ENCODE results near the gene BRICD5.
"Not testable (repeated sequence)": the region's sequence is repeated elsewhere in the genome, so short reads cannot be mapped to it uniquely, and the experiment has no call there.

Gene BRICD5

DNA sequence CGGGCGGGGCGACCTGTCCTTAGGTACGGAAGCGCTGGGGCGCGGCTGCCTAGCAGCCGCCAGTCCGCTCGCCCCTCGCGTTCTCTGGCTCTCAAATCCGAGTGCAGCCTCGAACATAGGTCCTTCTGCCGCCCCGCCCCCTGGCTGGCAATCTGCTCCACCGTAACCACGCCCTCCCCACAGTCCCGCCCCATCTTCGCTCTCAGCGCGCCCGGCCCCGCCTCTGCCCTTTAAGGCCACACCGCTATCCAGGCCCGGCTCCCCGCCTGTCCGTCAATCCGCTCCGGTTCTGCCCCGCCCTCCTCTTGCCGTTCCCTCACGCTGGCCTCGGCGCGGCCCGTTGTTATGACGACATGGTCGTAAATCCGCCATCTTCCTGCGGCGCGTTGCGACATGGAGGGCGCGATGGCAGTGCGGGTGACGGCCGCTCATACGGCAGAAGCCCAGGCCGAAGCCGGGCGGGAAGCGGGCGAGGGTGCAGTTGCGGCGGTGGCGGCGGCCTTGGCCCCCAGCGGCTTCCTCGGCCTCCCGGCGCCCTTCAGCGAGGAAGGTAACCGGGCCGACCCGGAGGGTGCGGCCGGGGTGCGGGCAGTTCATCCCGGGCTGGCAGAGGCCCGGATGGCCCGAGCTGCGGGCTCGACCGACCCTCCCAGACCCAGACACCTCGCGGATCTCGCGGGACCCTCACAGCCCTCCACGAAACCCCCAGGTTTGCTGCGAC is 12.7 kb upstream of the BRICD5 start, which contains the start of gene E4F1:
Gene E4F1, plus strand, starts transcription at position 371 of the 721 bp plus-strand sequence. Its CDS starts 23 bp downstream, at position 394.
- ATAC-seq (peak; percentile 99), DNase-seq (peak; percentile 100)

DNA sequence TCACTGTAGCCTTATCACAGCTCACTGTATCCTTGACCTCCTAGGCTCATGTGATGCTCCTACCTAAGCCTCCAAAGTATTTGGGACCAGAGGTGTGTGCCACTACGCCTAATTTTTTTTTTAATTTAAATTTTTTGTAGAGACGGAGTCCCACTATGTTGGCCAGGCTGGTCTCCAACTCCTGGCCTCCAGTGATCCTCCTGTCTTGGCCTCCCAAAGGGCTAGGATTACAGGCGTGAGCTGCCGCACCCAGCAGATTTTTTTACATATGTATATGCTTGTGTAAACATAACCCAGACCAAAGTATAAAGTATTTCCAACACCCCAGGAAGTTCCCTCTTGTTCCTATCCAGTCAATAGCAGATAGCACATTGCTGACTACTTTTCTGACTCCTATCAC is 5.7 kb upstream of the BRICD5 start:
- ATAC-seq = no peak
- DNase-seq = no peak

DNA sequence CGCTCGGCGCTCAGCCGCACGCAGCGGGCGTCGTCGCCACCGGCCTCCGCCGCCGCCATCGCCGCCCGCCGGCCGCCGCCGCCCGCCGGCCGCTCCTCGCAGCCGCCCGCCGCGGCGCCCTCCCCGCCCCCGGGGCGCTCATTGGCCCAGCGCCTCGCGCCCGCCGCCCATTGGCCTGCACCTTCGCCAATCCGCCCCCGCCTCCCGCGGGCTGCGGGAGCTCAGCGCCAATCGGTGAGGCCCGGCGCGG is 4.0 kb upstream of the BRICD5 start, which contains the start of gene PGP:
Gene PGP, minus strand, starts transcription at position 122 of the 250 bp plus-strand sequence. Its CDS starts 63 bp downstream, at position 59.
- no peak for DNase-seq
- ATAC-seq = no peak

DNA sequence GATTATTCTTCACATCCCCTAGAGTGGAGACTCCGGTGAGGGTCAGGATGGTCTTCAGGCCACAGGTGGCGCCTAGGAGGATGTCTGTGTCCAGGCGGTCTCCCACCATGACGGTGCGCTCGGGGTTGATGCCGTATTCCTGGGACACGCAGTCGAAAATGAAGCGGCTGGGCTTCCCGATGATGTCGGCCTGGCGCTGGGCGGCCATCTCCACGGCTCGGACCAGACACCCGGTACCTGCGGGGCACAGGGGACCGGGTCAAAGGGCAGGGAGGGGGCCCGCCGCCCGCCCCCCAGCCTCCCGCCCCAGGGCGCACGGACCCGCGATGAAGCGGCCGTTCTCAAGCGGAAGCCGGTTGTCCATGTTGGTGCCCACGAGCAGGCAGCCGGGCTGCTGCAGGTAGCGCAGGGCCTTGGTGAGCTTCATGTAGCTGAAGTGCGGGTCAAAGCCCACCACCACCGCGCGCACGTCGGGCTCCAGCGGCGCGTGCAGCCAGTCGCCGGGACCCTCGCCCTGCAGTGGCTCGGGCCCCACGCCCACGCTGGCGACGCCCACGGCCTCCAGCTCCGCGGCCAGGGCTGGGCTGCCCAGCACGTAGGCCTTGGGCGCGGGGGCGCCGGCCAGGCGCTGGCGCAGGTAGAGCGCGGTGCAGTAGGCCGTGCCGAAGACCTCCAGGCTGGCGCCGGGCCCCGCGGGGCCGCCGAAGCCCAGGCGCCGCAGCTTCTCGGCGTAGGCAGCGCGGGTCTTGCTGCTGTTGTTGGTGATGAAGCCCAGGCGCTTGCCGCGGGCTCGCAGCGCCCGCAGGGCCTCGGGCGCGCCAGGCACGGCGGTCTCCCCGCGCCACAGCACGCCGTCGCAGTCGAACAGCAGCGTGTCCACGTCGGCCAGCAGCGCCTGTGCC is 3.4 kb upstream of the BRICD5 start:
- DNase-seq (no peak), ATAC-seq (no peak)

DNA sequence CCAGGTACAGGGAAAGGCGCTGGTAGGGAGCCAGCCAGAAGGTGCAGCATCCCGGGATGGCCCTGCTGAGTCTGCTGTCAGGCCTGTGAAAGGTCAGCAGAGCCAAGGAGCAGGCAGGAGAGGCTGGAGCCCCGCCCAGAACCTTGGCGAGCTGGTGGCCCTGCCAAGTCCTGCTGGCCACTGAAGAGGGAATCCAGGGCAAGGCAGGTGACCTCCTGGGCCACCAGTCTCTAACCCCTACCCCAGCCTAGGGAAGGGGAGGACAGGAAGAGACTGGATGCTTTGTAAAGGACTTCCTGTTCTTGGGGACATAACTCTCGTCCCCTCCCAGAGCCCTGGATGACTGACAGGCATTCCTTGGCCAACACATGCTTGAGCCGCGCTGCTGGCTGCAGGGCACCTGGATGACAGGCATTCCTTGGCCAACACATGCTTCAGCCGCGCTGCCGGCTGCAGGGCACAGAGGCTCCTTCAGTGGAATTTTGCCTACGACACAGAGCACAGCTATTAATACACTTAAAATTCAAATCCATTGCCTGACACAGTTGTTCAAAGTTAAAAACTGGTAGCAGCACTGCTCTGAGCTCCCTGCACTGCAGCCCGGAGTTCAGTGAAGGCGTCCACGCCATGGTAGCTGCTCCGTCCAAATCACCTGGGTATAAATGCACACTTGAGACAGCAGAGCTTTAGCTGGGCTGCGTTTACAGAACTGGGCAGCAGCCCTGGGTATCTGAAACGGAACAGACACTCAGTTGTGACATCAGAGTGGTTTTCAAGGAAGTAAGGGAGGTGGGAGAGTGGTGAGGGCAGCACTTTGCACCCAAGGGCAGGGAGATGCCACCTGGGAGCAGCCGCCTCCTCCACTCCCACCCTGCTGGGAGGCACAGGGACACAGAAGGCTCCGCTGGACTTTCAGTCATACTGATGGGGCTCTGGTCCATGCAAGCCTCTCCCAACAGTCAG is 2.0 kb upstream of the BRICD5 start:
- ATAC-seq (no peak), DNase-seq (no peak)

DNA sequence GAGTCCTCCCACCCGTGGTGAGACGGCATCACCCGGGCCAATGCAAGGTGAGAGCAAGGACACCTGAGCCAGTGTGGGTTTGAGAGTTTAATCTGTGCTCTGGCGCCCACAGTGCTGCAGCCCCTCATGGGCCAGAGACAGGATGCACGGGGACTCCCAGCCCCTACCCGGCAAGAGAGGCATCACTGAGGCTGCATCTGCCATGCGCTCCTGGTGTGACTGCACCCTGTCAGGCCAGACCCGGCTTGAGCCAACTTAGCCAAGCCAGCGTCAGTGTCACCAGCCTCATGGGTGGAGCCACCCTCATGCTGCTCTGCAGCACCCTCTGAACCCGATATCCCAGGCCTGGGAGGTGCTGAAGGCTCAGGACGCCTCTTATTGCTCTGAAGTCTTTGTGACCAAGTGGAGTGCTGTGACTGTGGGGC is 1.3 kb upstream of the BRICD5 start:
- ATAC-seq = no peak
- DNase-seq = no peak

DNA sequence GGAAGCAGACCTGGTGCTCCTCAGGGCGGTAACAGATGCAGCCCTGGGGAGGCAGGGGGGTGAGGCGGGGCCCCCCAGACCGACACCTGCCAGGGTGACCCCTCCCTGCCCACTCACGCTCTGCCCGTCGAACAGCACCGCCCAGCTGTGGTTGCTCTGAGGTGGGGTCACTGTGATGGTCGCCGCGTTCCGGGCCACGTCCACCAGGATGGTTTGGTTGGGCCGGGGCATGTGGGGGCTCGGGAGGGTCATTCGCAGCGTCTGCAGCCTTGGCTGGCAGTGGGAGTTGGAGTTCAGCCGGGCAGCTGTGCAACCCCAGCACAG is 692 bp downstream of the BRICD5 start:
- ATAC-seq (no peak), DNase-seq (no peak)

DNA sequence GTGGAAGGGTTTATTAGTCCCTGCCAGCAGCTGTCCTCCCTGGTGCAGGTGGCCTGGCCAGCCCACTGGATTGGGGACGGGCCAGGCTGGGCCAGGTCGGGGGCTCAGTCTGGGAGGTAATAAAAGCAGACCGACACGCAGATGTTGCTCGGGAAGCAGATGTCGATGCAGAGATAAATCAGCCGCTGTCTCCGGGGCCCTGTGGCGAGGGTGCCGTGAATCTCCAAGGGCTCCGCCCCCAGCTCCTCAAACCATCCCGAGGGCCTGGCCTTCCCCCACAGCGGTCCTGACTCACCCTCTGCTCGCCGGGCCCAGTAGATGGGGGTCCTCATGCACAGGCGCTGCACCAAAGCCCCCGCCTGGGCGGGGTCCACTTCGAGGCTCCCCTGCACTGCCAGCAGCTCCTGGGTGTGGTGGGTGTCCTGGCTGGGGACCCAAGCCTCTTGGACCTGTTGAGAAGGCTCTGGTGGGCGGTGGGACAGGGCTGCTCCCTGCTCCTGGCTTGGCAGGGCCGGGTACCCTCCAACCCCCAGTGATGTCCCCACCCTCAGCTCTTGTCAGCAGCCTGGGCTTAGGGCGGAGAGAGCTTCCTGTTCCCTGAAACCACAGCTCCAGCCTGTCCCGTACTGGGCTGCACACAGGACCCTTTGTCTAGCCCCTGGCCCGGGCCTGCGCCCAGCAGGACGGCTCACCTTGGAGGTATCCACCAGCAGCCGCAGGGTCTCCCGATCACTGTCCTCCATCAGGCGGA is 1.2 kb downstream of the BRICD5 start:
- DNase-seq (no peak), ATAC-seq (no peak)

DNA sequence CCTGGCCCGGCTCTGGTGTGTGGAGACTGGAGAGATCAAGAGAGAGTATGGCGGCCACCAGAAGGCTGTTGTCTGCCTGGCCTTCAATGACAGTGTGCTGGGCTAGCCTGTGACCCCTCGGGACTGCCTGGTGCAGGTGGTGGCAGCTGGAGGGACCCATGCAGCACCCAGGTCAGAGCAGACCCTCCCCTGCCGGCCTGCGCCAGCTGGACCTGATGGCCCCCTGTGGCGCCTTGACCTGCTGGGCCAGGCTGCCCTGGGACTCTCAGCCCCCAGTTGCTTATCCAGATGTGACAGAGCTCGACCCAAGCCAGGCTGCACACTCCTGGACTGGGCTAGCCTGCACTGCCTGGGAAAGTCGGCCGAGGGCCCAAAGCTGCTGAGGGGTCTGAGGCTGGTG is 1.9 kb downstream of the BRICD5 start:
- DNase-seq = no peak
- no peak for ATAC-seq

DNA sequence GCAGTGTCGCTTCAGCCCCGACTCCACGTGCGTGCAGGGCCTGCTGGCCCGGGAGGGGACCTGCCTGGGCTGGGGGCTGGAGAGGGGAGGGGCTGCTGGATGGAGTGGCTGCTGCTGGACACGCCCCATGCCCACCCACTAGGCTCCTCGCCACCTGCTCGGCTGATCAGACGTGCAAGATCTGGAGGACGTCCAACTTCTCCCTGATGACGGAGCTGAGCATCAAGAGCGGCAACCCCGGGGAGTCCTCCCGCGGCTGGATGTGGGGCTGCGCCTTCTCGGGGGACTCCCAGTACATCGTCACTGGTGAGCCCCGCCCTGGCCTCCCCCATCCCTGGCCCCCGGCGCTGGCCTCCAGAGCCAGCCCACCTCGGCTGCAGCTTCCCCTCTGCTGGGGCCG is 2.4 kb downstream of the BRICD5 start:
- no peak for DNase-seq
- ATAC-seq = no peak

DNA sequence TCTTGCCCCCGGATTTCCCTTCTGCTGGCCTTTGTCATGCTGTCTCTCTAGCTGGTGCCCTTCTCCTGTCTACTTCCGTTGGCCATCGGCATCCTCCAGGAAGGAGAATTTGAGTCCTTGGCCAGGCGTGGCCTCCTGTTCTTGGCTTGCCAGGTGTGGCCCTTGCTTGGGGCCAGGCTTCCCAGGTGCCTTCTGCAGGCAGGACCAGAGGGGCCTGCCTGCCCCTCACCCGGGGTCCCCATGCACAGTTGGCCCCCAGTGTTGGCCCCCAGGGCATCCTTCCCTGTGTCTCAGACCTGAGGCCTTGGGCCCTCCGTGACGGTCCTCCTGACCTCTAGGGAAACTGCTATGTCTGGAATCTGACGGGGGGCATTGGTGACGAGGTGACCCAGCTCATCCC is 2.8 kb downstream of the BRICD5 start:
- ATAC-seq = no peak
- no peak for DNase-seq

DNA sequence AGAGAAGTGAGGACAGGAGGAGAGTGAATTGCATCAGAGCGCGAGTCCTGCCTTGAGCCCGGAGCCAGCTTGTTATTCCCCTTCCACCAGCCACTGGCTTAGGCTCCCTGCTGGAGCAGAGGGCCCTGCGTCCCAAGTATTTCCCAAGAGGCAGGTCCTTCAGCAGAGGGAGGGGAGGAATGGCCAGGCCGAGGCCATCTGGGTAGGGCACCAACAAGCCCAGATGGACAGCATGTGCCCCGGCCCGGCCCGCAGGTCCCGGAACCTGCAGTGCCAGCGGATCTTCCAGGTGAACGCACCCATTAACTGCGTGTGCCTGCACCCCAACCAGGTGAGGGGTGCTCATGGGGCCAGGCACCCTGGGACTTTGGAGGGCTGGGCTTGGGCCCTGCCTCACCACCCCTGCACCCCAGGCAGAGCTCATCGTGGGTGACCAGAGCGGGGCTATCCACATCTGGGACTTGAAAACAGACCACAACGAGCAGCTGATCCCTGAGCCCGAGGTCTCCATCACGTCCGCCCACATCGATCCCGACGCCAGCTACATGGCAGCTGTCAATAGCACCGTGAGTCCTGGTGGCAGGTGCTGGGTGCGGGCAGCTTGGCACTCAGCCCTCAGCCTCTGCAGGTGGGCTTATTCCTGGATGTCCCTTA is 3.8 kb downstream of the BRICD5 start:
- no peak for DNase-seq

DNA sequence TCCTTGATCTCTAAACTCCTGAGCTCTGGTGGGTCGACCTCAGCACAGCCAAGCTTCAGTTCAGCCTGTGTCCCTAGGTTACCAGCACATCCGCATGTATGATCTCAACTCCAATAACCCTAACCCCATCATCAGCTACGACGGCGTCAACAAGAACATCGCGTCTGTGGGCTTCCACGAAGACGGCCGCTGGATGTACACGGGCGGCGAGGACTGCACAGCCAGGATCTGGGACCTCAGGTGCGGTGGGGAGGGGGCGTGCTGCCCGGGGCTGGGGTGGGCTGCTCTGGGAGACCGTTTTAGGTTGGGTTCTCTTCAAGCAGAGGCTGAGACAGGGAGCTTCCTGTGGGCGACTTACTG is 4.3 kb downstream of the BRICD5 start:
- ATAC-seq (no peak), DNase-seq (no peak)

More for the DNA sequence above, 3.8 kb downstream of the BRICD5 start:
- ATAC-seq = no peak

DNA sequence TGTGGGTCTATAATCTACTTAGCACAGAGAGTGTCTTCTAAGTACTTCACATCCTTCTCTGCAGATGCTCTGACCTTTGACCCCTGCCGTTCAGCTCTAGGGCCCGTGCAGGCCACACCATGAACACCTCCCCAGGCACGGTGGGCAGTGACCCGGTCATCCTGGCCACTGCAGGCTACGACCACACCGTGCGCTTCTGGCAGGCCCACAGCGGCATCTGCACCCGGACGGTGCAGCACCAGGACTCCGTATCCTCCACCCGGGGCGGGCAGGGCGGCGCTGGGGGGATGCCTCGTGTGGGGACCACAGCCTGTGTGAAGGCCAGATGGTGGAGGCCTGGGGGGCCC is 4.7 kb downstream of the BRICD5 start:
- DNase-seq (no peak), ATAC-seq (no peak)

DNA sequence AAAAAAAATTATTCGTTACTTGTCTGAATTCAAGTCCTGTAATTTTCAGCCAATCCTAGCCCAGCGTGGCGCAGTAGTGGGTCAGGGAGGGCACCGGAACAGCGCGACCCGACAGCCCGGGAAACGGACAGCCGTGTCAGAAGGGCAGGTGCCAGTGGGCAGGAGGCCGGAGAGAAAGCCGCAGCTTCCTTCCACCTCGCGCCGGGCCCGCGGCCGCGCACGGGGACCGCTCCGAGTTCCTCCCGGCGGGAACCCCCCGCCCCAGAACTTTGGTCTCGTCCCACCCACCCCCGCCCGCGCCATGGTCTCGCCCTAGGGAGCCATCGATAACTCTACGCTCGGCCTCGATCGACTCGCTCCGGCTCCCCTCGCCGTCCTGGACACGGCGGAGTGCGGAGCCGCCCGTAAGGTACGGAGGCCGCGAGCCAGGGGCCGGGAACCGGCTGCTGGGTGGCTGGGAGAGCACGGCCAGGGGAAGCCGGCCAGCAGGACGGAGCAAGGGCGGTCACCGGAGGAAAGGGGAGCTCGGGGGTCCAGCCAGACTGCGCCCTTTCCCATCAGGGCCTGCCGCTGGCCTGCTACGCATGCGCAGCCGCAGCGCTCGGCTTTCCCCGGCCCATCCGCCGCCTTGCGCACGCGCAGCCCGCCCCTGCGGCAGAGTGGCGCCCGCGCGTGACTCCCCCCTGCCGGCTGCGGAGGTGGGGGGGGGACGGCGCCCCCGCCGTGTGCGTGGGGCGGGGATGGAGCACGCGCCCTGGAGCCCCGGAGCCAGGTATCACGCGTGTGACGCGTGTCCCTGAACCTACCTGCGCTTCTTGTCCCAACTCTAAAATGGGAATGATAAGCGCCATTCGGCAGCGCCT is 5.3 kb downstream of the BRICD5 start, which contains the start of gene MLST8:
Gene MLST8, plus strand, starts transcription at position 351 of the 863 bp plus-strand sequence. CDS start 632 bp downstream, outside the sequence.
- peak; percentile 77 for ATAC-seq
- DNase-seq = peak; percentile 92

DNA sequence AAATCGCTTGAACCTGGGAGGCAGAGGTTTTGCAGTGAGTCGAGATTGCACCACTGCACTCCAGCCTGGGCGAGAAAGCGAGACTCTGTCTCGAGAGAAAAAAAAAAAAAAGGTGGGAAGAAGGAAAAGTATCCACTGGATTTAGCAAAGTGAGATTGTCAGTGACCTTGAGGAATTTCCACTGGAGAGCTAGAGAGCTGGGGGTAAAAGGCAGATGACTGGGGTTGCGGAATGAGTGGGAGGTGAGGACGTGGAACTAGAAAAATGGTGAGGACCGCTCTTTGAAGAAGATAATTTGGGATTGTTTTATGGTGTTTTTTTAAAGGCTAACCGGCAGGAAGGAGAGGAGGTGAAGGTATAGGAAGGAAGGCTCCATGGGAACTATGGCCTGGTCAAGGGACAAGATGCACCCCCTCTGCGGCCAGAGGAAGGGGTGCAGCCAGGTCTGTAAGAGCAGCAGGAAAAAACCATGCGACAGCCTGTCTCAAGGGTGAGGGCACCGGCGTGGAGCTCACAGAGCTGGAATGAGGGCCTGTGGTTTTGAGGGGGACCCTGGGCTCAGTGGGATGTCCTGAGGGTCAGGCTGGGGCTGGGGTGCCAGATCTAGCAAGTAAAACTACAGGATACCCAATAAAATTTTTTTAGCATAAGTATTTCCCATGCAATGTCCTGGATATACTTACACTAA is 6.1 kb downstream of the BRICD5 start:
- DNase-seq (no peak), ATAC-seq (no peak)

DNA sequence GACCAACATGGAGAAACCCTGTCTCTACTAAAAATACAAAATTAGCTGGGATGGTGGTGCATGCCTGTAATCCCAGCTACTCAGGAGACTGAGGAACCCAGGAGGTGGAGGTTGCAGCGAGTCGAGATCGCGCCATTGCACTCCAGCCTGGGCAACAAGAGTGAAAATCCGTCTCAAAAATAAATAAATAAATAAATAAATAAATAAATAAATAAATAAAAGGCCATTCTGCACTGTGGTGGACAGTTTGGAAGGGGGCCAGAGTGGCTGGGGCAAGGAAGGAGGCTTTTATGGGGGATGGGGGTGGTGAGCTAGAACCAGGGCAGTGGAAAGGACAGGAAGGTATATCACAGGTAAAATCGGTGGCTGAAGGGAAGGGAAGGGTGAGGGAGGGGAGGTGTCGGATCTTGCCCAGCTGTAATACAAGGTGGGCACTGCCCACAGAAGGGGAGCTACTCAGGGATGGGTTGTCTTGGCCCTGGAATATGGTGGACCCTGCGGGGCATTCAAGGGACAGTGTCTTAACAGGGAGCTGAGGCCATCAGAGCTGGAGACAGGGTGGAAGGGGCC is 7.5 kb downstream of the BRICD5 start:
- DNase-seq, ATAC-seq: not testable (repeated sequence)

DNA sequence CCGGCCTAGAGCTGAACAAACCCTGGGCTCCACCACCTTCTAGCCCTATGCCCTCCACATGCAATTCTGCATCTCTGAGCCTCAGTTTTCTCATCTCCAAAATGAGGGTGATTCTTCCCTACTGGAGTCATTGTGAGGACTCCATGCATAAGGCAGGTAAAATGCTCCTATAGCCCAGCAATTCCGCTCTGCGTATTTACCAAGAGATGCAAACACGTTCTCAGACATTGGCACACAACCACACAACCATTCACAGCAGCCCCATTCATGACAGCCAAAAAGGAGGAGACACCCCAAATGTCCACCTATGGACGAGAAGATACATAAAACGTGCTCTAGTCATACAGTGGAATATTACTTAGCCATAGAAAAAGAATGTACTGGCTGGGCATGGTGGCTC is 10.3 kb downstream of the BRICD5 start:
- ATAC-seq = no peak
- no peak for DNase-seq

DNA sequence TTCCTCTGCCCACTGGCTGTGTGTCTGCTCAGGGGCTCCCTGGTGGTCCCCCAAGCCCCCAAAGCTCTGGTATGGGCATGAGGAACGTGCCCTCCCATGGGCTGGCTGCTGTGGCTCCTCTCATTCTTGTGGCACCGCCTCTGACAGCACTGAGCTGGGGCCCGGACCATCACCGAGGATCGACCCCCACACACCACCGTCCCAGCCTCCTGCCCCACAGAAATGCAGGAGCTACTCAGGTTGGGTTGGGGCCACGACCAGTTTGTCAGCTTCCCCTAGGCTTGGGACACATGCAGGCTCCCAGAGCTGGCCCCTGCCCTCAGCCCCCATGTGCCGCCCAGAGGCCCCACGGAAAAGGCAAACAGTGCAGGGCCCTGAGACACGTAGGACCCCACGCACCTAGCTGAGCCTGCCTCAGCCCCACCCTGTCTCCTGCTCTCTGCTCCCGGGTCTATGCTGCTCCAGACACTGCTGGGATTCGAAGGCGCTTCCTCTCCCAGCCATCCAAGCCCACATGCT is 11.0 kb downstream of the BRICD5 start:
- DNase-seq (no peak), ATAC-seq (no peak)

All from stimulated activated naive CD8-positive, alpha-beta T cell treated with anti-CD3 and anti-CD28 coated beads, Interleukin-15, Interleukin-2, amounts not matched to agents 100 U/mL and 50 U/mL, for 24 hours (primary cell).